H9 (cell line): ENCODE results near the gene CFAP97. TPM values are rescaled to one million over a fixed set of nuclear protein-coding genes. Genes with fewer than 3 reads are reported as not detected.

Experiments used
- DNase-seq: peaks from one replicate; pipeline ENCODE4 v3.0.0-alpha.2; 2017
- H2AFZ ChIP-seq: one replicate; pipeline ENCODE4 v1.6.1; 2013; ENCODE audit warnings: mild to moderate bottlenecking, low read length, control low read depth, moderate library complexity
- H2AK5ac ChIP-seq: 2 replicates; pipeline ENCODE4 v1.6.1; 2013; ENCODE audit warnings: low read length, control low read depth, mixed read lengths; ENCODE audit not compliant: insufficient read length
- H2BK120ac ChIP-seq: one replicate; pipeline ENCODE4 v1.6.1; 2013; ENCODE audit warnings: low read depth, mild to moderate bottlenecking, low read length, control low read depth, inconsistent platforms; ENCODE audit not compliant: poor library complexity, severe bottlenecking
- H2BK12ac ChIP-seq: 2 replicates; pipeline ENCODE4 v1.6.1; 2013; ENCODE audit warnings: low read length, control low read depth, mixed read lengths, low read depth; ENCODE audit not compliant: insufficient read length
- H2BK15ac ChIP-seq: 2 replicates; pipeline ENCODE4 v1.6.1; 2013; ENCODE audit warnings: low read depth, low read length, control low read depth
- H2BK20ac ChIP-seq: one replicate; pipeline ENCODE4 v1.6.1; 2013; ENCODE audit warnings: low read depth, mild to moderate bottlenecking, low read length, control low read depth, inconsistent platforms; ENCODE audit not compliant: poor library complexity, severe bottlenecking
- H2BK5ac ChIP-seq: 2 replicates; pipeline ENCODE4 v1.6.1; 2013; ENCODE audit warnings: low read length, control low read depth, mixed read lengths; ENCODE audit not compliant: insufficient read length
- H3K14ac ChIP-seq: 2 replicates; pipeline ENCODE4 v1.6.1; 2013; ENCODE audit warnings: low read length, control low read depth; ENCODE audit not compliant: insufficient read depth
- H3K18ac ChIP-seq: 2 replicates; pipeline ENCODE4 v1.6.1; 2013; ENCODE audit warnings: low read depth, mild to moderate bottlenecking, mixed read lengths, low read length, control low read depth; ENCODE audit not compliant: insufficient read length
- H3K23ac ChIP-seq: 2 replicates; pipeline ENCODE4 v1.6.1; 2013; ENCODE audit warnings: low read length, control low read depth, mixed read lengths, low read depth; ENCODE audit not compliant: insufficient read length
- H3K23me2 ChIP-seq: 2 replicates; pipeline ENCODE4 v1.6.1; 2013; ENCODE audit warnings: low read depth, mild to moderate bottlenecking, mixed read lengths, low read length, control low read depth; ENCODE audit not compliant: insufficient read length, poor library complexity, severe bottlenecking
- H3K27ac ChIP-seq: 2 replicates; pipeline ENCODE4 v1.5.1; 2013; ENCODE audit warnings: low read length, control low read depth, mixed read lengths, low read depth; ENCODE audit not compliant: insufficient read length
- H3K27me3 ChIP-seq: 2 replicates; pipeline ENCODE4 v1.6.1; 2013; ENCODE audit warnings: low read length, control low read depth, inconsistent platforms; ENCODE audit not compliant: insufficient read depth
- H3K4ac ChIP-seq: 2 replicates; pipeline ENCODE4 v1.6.1; 2013; ENCODE audit warnings: low read depth, mild to moderate bottlenecking, control low read depth, inconsistent platforms, low read length, moderate library complexity
- H3K4me1 ChIP-seq: 2 replicates; pipeline ENCODE4 v1.6.1; 2013; ENCODE audit warnings: low read length, control low read depth, inconsistent platforms; ENCODE audit not compliant: insufficient read depth
- H3K4me2 ChIP-seq: 2 replicates; pipeline ENCODE4 v1.6.1; 2013; ENCODE audit warnings: low read length, control low read depth, mixed read lengths; ENCODE audit not compliant: insufficient read length, insufficient read depth
- H3K56ac ChIP-seq: 2 replicates; pipeline ENCODE4 v1.6.1; 2013; ENCODE audit warnings: low read depth, mild to moderate bottlenecking, mixed read lengths, low read length, control low read depth; ENCODE audit not compliant: insufficient read length
- H3K79me1 ChIP-seq: 2 replicates; pipeline ENCODE4 v1.6.1; 2013; ENCODE audit warnings: low read depth, mild to moderate bottlenecking, moderate library complexity, low read length, control low read depth, inconsistent platforms; ENCODE audit not compliant: insufficient read depth, poor library complexity, severe bottlenecking
- H3K79me2 ChIP-seq: 2 replicates; pipeline ENCODE4 v1.6.1; 2013; ENCODE audit warnings: low read length, control low read depth, inconsistent platforms; ENCODE audit not compliant: insufficient read depth
- H3K9ac ChIP-seq: 2 replicates; pipeline ENCODE4 v1.6.1; 2013; ENCODE audit warnings: low read length, control low read depth, mixed read lengths; ENCODE audit not compliant: insufficient read length; ENCODE audit errors: extremely low read depth
- H3K9me3 ChIP-seq: one replicate; pipeline ENCODE4 v1.6.1; 2013; ENCODE audit warnings: low read depth, low read length, inconsistent platforms; ENCODE audit not compliant: control insufficient read depth
- H3T11ph ChIP-seq: one replicate; pipeline ENCODE4 v1.6.1; 2013; ENCODE audit warnings: mild to moderate bottlenecking, low read length, control low read depth, inconsistent platforms
- H4K20me1 ChIP-seq: one replicate; pipeline ENCODE4 v1.6.1; 2013; ENCODE audit not compliant: control insufficient read depth, insufficient read length, insufficient read depth
- H4K5ac ChIP-seq: 2 replicates; pipeline ENCODE4 v1.6.1; 2013; ENCODE audit warnings: low read depth, mild to moderate bottlenecking, mixed read lengths, low read length, control low read depth; ENCODE audit not compliant: insufficient read length
- H4K8ac ChIP-seq: replicated peaks from 2 replicates; pipeline ENCODE4 v1.6.1; 2013; ENCODE audit warnings: low read length, control low read depth, mixed read lengths, low read depth; ENCODE audit not compliant: insufficient read length
- H4K91ac ChIP-seq: 2 replicates; pipeline ENCODE4 v1.6.1; 2013; ENCODE audit warnings: low read depth, mild to moderate bottlenecking, moderate library complexity, mixed read lengths, low read length, control low read depth; ENCODE audit not compliant: insufficient read length
- H3K27ac Mint-ChIP-seq, 3 experiments: 2 replicates in 2 of 3; 3 replicates in 1 of 3; pipeline ENCODE4 v1.8.0; 2020 to 2021; ENCODE audit warnings: mixed read lengths in 3 of 3, mild to moderate bottlenecking in 1 of 3, moderate library complexity in 1 of 3
- H3K27me3 Mint-ChIP-seq: 2 replicates; pipeline ENCODE4 v1.8.0; 2021; ENCODE audit warnings: low read depth, mild to moderate bottlenecking, moderate library complexity, mixed read lengths
- H3K36me3 Mint-ChIP-seq, 3 experiments: 2 replicates in 2 of 3; 3 replicates in 1 of 3; pipeline ENCODE4 v1.8.0; 2020 to 2021; ENCODE audit warnings: low read depth in 3 of 3, mixed read lengths in 3 of 3; ENCODE audit not compliant: insufficient read depth in 1 of 3
- H3K4me1 Mint-ChIP-seq, 2 experiments: 2 replicates each; pipeline ENCODE4 v1.8.0; 2020; ENCODE audit warnings: mixed read lengths in 2 of 2
- H3K4me3 Mint-ChIP-seq, 2 experiments: 2 replicates in 1 of 2; 3 replicates in 1 of 2; pipeline ENCODE4 v1.8.0; 2020 to 2021; ENCODE audit warnings: mild to moderate bottlenecking in 2 of 2, mixed read lengths in 2 of 2, moderate library complexity in 1 of 2
- H3K9me3 Mint-ChIP-seq, 2 experiments: 2 replicates in 1 of 2; 3 replicates in 1 of 2; pipeline ENCODE4 v1.8.0; 2020; ENCODE audit warnings: mild to moderate bottlenecking in 2 of 2, mixed read lengths in 2 of 2, moderate library complexity in 1 of 2
- CTCF ChIP-seq: fragments of 200-600 bp; sonication (generic); conservative IDR thresholded peaks from 3 replicates; pipeline ENCODE4 v1.8.0; 2021; ENCODE audit warnings: antibody characterized with exemption, mild to moderate bottlenecking
- WGBS: extraction: QIAGEN DNeasy Blood & Tissue Kit; methylation state at CpG from one replicate; pipeline ENCODE4 v1.1.7; 2013; ENCODE audit warnings: missing lambda C conversion rate, low lambda C conversion rate, mixed read lengths; ENCODE audit not compliant: insufficient read length; ENCODE audit errors: extremely low coverage; 5-methylcytosine and 5-hydroxymethylcytosine counted together
- total RNA-seq: library from RNA; stranded (reverse); gene quantifications from 2 replicates; pipeline ENCODE4 v1.2.1, GENCODE V29; 2021

The CFAP97 gene
- total RNA-seq, 1 experiment from 2014 or later: 39.3 TPM

GRCh38 chr4:185238750-185239149 is 35.0 kb upstream of the CFAP97 start:
- no peak for DNase-seq
- no CpG with 5 or more reads among the region's 4 CpGs for WGBS
- Histone ChIP-seq H3K56ac (no peak overlapping the region), H3K4me2 (no peak overlapping the region), H4K20me1 (peaks cover 4% of the 10 kb centered on the region), H3K79me1 (no peaks in the 10 kb centered on the region), H2AFZ (no peak overlapping the region), H2AK5ac (no peak overlapping the region), H2BK15ac (no peak overlapping the region), H2BK5ac (no peak overlapping the region), H3T11ph (no peak overlapping the region), H2BK20ac (no peak overlapping the region), H3K27me3 (no peaks in the 10 kb centered on the region), H3K18ac (no peak overlapping the region), H3K9me3 (no peaks in the 10 kb centered on the region), H4K91ac (no peak overlapping the region), H3K23me2 (no peaks in the 10 kb centered on the region), H3K14ac (no peak overlapping the region), H3K27ac (no peak overlapping the region), H4K8ac (no peak overlapping the region), H3K23ac (no peak overlapping the region), H2BK12ac (no peak overlapping the region), H4K5ac (no peak overlapping the region), H3K4me1 (no peaks in the 10 kb centered on the region; the same call in 1 of the 2 replicates), H3K4ac (no peak overlapping the region), H3K79me2 (no peaks in the 10 kb centered on the region), H3K9ac (no peak overlapping the region), H2BK120ac (no peak overlapping the region)
- Mint-ChIP-seq H3K4me1 (peaks cover 5 to 13% of the 10 kb centered on the region in 2 experiments; a peak in 3 of 4 replicates), H3K9me3 (peaks cover 24 to 27% of the 10 kb centered on the region in 2 experiments), H3K4me3 (no peak overlapping the region), H3K27me3 (no peaks in the 10 kb centered on the region), H3K36me3 (peaks cover 24 to 35% (median 32%) of the 10 kb centered on the region in 3 experiments), H3K27ac (no peak overlapping the region; a peak in 1 of 7 replicates)
- no peak for TF ChIP-seq CTCF
